GM12801 (cell line): ENCODE data around the gene B3GALT5.

Experiments
- TF ChIP-seq, protein P1 (sequence below): IDR thresholded peaks from one replicate; pipeline ENCODE4 v1.5.1; 2011; ENCODE audit warnings: control low read depth; ENCODE audit not compliant: insufficient read length; ENCODE audit errors: extremely low read depth

The B3GALT5 gene

DNA sequence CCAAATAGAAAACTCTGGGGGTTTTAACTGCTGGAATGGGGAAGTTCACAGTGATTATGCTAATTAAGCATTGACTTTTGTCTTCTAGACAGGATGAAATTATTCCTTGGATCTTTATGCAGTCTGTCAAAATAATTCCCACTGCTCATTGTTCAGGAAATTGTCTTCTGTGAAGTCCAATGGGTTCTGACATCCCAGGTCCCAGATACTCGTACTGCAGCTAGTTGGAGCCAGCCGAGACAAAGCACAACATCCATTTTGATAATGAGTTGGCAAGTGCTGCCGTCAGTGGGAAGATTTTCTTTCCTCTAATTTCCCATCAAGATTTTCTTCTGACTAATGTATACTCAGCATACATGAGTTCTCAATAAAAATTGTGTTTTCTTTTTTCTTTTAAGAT, 17.3 kb upstream of the B3GALT5 start:
- TF ChIP-seq, protein P1, sequence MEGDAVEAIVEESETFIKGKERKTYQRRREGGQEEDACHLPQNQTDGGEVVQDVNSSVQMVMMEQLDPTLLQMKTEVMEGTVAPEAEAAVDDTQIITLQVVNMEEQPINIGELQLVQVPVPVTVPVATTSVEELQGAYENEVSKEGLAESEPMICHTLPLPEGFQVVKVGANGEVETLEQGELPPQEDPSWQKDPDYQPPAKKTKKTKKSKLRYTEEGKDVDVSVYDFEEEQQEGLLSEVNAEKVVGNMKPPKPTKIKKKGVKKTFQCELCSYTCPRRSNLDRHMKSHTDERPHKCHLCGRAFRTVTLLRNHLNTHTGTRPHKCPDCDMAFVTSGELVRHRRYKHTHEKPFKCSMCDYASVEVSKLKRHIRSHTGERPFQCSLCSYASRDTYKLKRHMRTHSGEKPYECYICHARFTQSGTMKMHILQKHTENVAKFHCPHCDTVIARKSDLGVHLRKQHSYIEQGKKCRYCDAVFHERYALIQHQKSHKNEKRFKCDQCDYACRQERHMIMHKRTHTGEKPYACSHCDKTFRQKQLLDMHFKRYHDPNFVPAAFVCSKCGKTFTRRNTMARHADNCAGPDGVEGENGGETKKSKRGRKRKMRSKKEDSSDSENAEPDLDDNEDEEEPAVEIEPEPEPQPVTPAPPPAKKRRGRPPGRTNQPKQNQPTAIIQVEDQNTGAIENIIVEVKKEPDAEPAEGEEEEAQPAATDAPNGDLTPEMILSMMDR: no peak

DNA sequence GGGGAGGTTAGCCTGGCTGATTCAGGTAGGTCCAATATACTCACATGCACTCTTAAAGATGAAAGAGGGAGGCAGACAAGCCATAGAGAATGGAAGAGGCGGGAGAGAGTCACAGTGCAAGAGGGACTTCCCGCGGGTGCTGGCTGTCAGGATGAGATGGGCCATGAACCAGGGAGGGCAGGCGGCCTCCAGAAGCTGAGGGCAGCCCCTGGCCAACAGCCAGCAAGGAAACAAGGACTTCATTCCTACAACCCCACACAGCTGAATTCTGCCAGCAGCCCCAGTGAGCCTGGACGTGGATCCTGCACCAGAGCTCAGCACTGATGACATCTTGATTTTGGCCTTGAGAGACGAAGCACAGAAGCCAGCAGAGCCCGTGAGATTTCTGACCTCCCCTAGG, 15.1 kb upstream of the B3GALT5 start:
- TF ChIP-seq, protein P1: no peak

DNA sequence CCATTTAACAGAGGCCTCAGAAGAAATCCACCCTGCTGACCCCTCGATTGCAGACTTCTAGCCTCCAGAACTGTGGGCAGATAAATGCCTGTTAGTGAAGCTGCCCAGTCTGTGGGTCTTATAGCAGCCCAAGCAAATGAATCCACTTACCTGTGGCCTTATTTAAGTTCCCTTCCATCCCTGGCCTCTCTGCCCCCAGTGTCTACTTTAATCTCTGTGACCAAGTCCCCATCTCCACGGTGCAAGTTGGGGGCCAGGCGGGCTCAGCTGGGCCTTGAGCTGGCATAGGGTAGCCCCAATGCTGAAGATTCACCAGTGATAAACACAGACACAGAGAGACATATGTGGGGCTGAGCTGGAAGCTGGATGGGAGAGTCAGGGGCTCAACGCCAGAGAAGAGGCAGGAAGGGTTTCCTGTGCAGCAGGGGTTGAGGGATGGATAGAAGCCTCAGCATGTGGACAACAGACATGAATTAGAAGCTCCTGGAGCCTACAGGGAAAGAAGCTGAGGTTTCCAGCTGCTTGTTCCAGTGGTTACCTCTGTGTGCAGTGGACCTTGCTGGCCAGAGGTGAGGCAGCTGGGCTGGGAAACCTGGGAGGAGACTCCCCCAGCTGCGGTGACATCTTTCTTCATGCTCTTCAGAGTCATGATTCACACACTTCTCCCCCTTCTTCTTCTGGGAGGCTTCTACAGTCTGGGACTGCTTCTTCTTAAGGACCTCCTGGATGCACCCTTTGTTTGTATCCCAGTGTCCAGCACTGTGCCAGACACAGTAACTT, 13.4 kb upstream of the B3GALT5 start:
- TF ChIP-seq, protein P1: no peak

DNA sequence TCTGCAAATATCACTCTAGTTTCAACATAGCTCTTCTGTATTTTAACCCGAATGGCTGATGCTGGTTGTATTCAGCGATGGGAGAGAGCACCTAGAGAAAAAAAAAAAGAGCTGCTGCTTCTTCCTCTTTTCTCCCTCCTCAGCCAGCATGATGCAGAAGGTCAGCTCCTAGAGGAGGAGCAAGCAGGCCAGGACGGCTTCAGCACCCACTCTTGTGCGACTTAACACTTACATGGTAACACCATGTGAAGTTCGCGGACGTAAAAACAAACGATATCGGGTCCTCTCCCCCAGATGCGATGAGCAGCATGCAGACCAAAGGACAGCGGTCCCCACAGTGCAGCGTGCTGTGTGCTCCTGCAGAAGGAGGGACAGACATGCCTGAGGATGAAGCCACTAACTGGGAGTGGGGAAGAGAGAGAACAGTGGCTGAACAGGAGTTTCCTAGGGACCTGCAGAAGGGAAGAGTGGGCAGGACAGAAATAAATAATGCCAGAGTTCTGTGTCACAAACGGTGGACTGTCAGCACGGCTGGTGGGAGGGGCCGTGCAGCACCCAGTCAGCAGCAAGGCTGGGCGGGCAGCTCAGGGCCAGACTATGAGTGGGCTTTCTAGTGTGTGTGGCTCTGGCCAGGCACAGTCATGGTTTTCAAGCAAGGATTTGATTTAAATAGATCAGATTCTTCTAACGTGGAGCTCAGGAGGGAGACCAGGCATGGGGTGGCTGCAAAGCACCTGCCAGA, 11.4 kb upstream of the B3GALT5 start:
- TF ChIP-seq, protein P1: no peak

DNA sequence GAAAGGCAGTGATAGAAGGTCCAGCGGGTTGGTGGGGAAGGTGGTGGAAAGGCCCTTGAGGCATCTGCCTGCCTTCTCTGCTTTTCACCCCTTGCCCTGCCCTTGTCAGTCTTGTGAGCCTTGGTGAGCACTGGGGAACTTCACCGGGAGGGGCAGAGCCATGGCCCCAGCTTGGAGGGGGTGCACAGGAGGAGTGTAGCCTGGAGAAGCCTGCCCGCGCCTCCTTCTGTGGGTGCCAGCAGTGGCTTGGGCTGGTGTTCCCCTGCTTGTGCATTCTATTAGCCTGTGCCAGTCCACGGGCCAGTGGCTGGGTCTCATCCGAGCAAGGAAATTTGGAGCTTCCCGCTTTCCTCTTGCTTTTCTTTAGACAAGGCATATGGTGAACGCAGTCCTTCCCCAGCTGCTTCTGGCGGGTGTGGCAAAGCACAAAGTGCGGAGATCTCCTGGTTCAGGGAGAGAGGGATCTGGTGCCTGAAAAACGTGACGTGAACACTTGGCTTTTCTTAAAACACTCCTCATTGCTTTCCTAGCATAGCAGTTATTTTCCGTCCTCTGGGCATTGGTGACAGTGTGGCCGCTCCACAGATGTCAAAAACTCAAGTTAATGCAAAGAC, 10.6 kb upstream of the B3GALT5 start:
- TF ChIP-seq, protein P1: no peak

DNA sequence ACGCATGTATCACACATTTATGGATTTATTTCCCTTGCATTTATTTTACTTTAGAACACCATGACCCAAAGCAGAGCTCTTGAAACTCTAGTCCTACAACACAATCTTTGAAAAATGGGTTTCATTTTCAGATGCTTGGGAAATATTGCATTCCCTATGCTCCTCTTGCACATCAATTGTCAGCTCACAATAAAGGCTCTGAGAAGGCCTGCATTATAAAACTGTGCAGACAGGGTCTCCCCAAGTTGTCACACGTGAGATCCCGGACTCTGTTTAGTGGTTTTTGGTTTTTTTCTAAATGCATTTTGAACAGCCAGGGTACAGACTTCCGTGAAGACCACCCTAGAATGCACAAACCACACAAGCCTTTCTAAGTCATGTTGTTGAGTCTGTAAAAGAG, 9.9 kb upstream of the B3GALT5 start:
- TF ChIP-seq, protein P1: no peak

DNA sequence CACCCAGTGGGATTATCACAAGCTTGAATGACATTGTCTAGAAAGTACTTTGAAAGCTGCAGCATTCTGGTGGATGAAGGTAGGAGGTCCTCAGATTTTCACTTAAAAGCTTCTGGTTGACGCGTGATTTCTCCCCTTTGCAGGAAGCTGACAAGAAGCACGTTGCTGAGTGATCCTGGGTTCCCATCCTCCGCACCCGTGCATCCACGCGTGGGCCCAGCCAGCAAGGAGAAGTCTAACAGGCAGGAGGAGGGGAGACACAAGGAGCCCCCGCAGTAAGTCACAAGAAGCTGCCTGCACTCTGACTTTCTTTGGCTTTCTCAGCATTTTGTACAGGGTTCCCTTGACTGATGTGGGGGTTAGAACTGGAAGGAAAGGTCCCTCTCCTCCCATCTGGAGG, 7.8 kb upstream of the B3GALT5 start:
- TF ChIP-seq, protein P1: no peak
